NAMALWA (cell line): Measurements from ENCODE around the gene WWP2.
"Not testable (repeated sequence)": the region's sequence is repeated elsewhere in the genome, so short reads cannot be mapped to it uniquely, and the experiment has no call there.

ENCODE experiments used
- DNase-seq: peaks from one replicate; pipeline ENCODE4 v3.0.0-alpha.2; 2015; ENCODE audit warnings: low spot score

The WWP2 gene

GRCh38 chr16:69831212-69832123 is 69.3 kb downstream of the WWP2 start:
- DNase-seq = no peak

- no peak for DNase-seq
These were observed 71.5 kb downstream of the WWP2 start for GRCh38 chr16:69833357-69834282.

GRCh38 chr16:69834807-69835466 is 72.8 kb downstream of the WWP2 start:
- DNase-seq = no peak

GRCh38 chr16:69836257-69836656 is 74.1 kb downstream of the WWP2 start:
- DNase-seq = no peak

- DNase-seq = no peak
These were observed 75.2 kb downstream of the WWP2 start for GRCh38 chr16:69837380-69837779.

- DNase-seq = no peak
These were observed 76.4 kb downstream of the WWP2 start for GRCh38 chr16:69838489-69838888.

GRCh38 chr16:69839240-69839688 is 77.1 kb downstream of the WWP2 start:
- no peak for DNase-seq

- DNase-seq = no peak
These were observed 77.8 kb downstream of the WWP2 start for GRCh38 chr16:69839798-69840409.

GRCh38 chr16:69840975-69841374 is 78.8 kb downstream of the WWP2 start:
- DNase-seq = no peak

GRCh38 chr16:69844441-69844840 is 82.3 kb downstream of the WWP2 start:
- DNase-seq = no peak

GRCh38 chr16:69845181-69845580 is 83.0 kb downstream of the WWP2 start:
- no peak for DNase-seq

GRCh38 chr16:69847643-69848042 is 85.5 kb downstream of the WWP2 start:
- DNase-seq = no peak

GRCh38 chr16:69848637-69849545 is 86.8 kb downstream of the WWP2 start:
- no peak for DNase-seq

- no peak for DNase-seq
These were observed 89.5 kb downstream of the WWP2 start for GRCh38 chr16:69851491-69852240.

GRCh38 chr16:69852815-69853214 is 90.7 kb downstream of the WWP2 start:
- no peak for DNase-seq

- no peak for DNase-seq
These were observed 91.3 kb downstream of the WWP2 start for GRCh38 chr16:69853481-69853880.

GRCh38 chr16:69854776-69855175 is 92.6 kb downstream of the WWP2 start:
- DNase-seq = not testable (repeated sequence)

GRCh38 chr16:69855592-69855991 is 93.5 kb downstream of the WWP2 start:
- no peak for DNase-seq

- no peak for DNase-seq
These were observed 96.3 kb downstream of the WWP2 start for GRCh38 chr16:69858191-69859104.
